Measurements from ENCODE around the gene SEC14L5. TPM values are rescaled to one million over a fixed set of nuclear protein-coding genes. Genes with fewer than 3 reads are reported as not detected.

SEC14L5 gene
- total and polyA plus RNA-seq, 10 of the 15 experiments (the other 5 are each of a cell fraction or from before 2014, with no cell fraction given), result 0.01 TPM; not detected in 9

- no peak for TF ChIP-seq ZSCAN29 (IDR thresholded peaks at IDR 0.05)
- no peak for TF ChIP-seq ZBTB33 (IDR thresholded peaks at IDR 0.05)
- no peak for TF ChIP-seq KDM1A (IDR thresholded peaks at IDR 0.05; ENCODE audit: borderline replicate concordance)
- SMC1A ChIA-PET (ENCODE audit: uncharacterized antibody, unreplicated experiment), result no interaction called here
- in situ Hi-C loops (cut with MboI) (no loop called here), intact Hi-C loops (cut with micrococcal nuclease; ENCODE audit: unreplicated experiment) (no loop called here)
- POLR2A ChIA-PET, result no interaction called here
- no TSS peak for BruUV-seq (replicated peaks)
- DNase-seq (ENCODE audit: low read depth, low spot score) (no peak), ATAC-seq (no peak), FAIRE-seq (no peak)
- Histone ChIP-seq H3K79me2 (ENCODE audit: control insufficient read depth, insufficient read depth, low read length) (no peaks in the 10 kb centered on the region), H3K4me3 (no peak overlapping the region), H3K27me3 (replicated peaks in 1 of 2; ENCODE audit: control insufficient read depth in 2 of 2, insufficient read depth in 2 of 2, low read length in 1 of 2) (peaks cover 0 to 2% of the 10 kb centered on the region in 2 experiments; a peak in 2 of 4 replicates), H3K9me3 (replicated peaks; ENCODE audit: control insufficient read depth, insufficient read depth, low read length) (no peaks in the 10 kb centered on the region; the same call in 2 of the 3 replicates), H3K27ac (ENCODE audit: control insufficient read depth, insufficient read depth) (no peak overlapping the region), H2AFZ (ENCODE audit: control insufficient read depth, low read depth, low read length) (no peak overlapping the region), H3K36me3 (ENCODE audit: control insufficient read depth in 2 of 2, insufficient read depth in 2 of 2, low read length in 1 of 2) (no peaks in the 10 kb centered on the region), H4K20me1 (ENCODE audit: control insufficient read depth, insufficient read depth) (no peaks in the 10 kb centered on the region), H3K9ac (ENCODE audit: control insufficient read depth, insufficient read depth, low read length) (no peak overlapping the region), H3K4me2 (ENCODE audit: control insufficient read depth, insufficient read depth) (no peak overlapping the region), H3K4me1 (ENCODE audit: control insufficient read depth, insufficient read depth, low read length) (no peaks in the 10 kb centered on the region)
- CTCF ChIA-PET, result no interaction called here
- RAD21 ChIA-PET (ENCODE audit: unreplicated experiment), result no interaction called here
- WGBS (ENCODE audit: insufficient coverage, insufficient replicate concordance, low lambda C conversion rate, missing lambda C conversion rate), result 33% methylated on average over 5 of the region's 5 CpGs
Observed at GRCh38 chr16:4984174-4984990, 26.3 kb downstream of the SEC14L5 start.

- H3K27me3 ChIP-seq (replicated peaks in 1 of 2; ENCODE audit: control insufficient read depth in 2 of 2, insufficient read depth in 2 of 2, low read length in 1 of 2), result peaks cover 0 to 2% of the 10 kb centered on the region in 2 experiments; a peak in 2 of 4 replicates
- no peak for ATAC-seq
- no peak for DNase-seq (ENCODE audit: low read depth, low spot score)
- TF ChIP-seq ZNF24 (IDR thresholded peaks at IDR 0.05) (no peak), EGR1 (IDR thresholded peaks at IDR 0.05; ENCODE audit: borderline replicate concordance in 1 of 2, low read depth in 2 of 2, low read length in 2 of 2) (no peak), ZNF622 (IDR thresholded peaks at IDR 0.05) (no peak), SP1 (IDR thresholded peaks at IDR 0.05; ENCODE audit: low read depth, low read length) (no peak), ZNF274 (IDR thresholded peaks at IDR 0.05; ENCODE audit: insufficient read depth, insufficient read length) (no peak), ATF3 (IDR thresholded peaks at IDR 0.05; ENCODE audit: borderline replicate concordance, extremely low read depth, low read depth, low read length) (no peak), NBN (IDR thresholded peaks at IDR 0.05) (no peak), TAF1 (IDR thresholded peaks at IDR 0.05; ENCODE audit: borderline replicate concordance, low read depth, low read length) (no peak), RCOR1 (conservative IDR thresholded peaks at IDR 0.05; ENCODE audit: low read depth, low read length) (no peak)
- SMC1A ChIA-PET (ENCODE audit: uncharacterized antibody, unreplicated experiment), result no interaction called here
- no peak overlapping the region for H2AFZ ChIP-seq (ENCODE audit: control insufficient read depth, low read depth, low read length)
- no peak overlapping the region for H3K27ac ChIP-seq (ENCODE audit: control insufficient read depth, insufficient read depth)
- intact Hi-C loops (cut with micrococcal nuclease; ENCODE audit: unreplicated experiment) (no loop called here), in situ Hi-C loops (cut with MboI) (no loop called here)
- no peak overlapping the region for H3K4me2 ChIP-seq (ENCODE audit: control insufficient read depth, insufficient read depth)
- FAIRE-seq, result no peak
- no peak overlapping the region for H3K4me3 ChIP-seq
- BruUV-seq (replicated peaks), result no TSS peak
- CTCF ChIA-PET, result no interaction called here
- no peaks in the 10 kb centered on the region for H4K20me1 ChIP-seq (ENCODE audit: control insufficient read depth, insufficient read depth)
- RAD21 ChIA-PET (ENCODE audit: unreplicated experiment), result no interaction called here
- POLR2A ChIA-PET, result no interaction called here
- no peaks in the 10 kb centered on the region; the same call in 2 of the 3 replicates for H3K9me3 ChIP-seq (replicated peaks; ENCODE audit: control insufficient read depth, insufficient read depth, low read length)
- no peaks in the 10 kb centered on the region for H3K79me2 ChIP-seq (ENCODE audit: control insufficient read depth, insufficient read depth, low read length)
- WGBS (ENCODE audit: insufficient coverage, insufficient replicate concordance, low lambda C conversion rate, missing lambda C conversion rate), result 17% methylated on average over 5 of the region's 10 CpGs
- no peaks in the 10 kb centered on the region for H3K36me3 ChIP-seq (ENCODE audit: control insufficient read depth in 2 of 2, insufficient read depth in 2 of 2, low read length in 1 of 2)
- no peaks in the 10 kb centered on the region for H3K4me1 ChIP-seq (ENCODE audit: control insufficient read depth, insufficient read depth, low read length)
- no peak overlapping the region for H3K9ac ChIP-seq (ENCODE audit: control insufficient read depth, insufficient read depth, low read length)
Observed at GRCh38 chr16:4987250-4987579, 29.1 kb downstream of the SEC14L5 start.

All from GM12878 (cell line).